Testis (tissue), 3 donors: ENCODE data around the gene PDCL2. TPM values are rescaled to one million over a fixed set of nuclear protein-coding genes. Genes with fewer than 3 reads are reported as not detected.
"Not testable (repeated sequence)": the region's sequence is repeated elsewhere in the genome, so short reads cannot be mapped to it uniquely, and the experiment has no call there.

ENCODE experiments used
- DNase-seq: peaks from one replicate; pipeline ENCODE4 v3.0.0-alpha.2; 2019
- H3K27ac ChIP-seq, 2 donors: fragments of 200-600 bp; sonication (generic); one replicate each; pipeline ENCODE4 v1.5.1; 2019
- H3K27me3 ChIP-seq: fragments of 200-600 bp; sonication (generic); one replicate; pipeline ENCODE4 v1.5.1; 2019
- H3K36me3 ChIP-seq: fragments of 200-600 bp; sonication (generic); one replicate; pipeline ENCODE4 v1.5.1; 2017; ENCODE audit warnings: low read depth; ENCODE audit errors: missing control alignments
- H3K4me1 ChIP-seq: fragments of 200-600 bp; sonication (generic); one replicate; pipeline ENCODE4 v1.5.1; 2019
- H3K4me3 ChIP-seq, 2 donors: fragments of 200-600 bp; sonication (generic); one replicate each; pipeline ENCODE4 v1.5.1; 2017 to 2019
- H3K9me3 ChIP-seq: fragments of 200-600 bp; sonication (generic); one replicate; pipeline ENCODE4 v1.5.1; 2017
- CTCF ChIP-seq, 3 experiments: fragments of 450-650 bp in 2 of 3; fragments of 200-600 bp in 1 of 3; sonication (generic) in 1 of 3; IDR thresholded peaks; one replicate each; pipeline ENCODE4 v1.5.1; 2016 to 2019; ENCODE audit warnings: antibody characterized with exemption in 3 of 3, mild to moderate bottlenecking in 2 of 3, moderate library complexity in 1 of 3
- POLR2A ChIP-seq: fragments of 450-650 bp; IDR thresholded peaks from one replicate; pipeline ENCODE4 v1.6.1; 2017; ENCODE audit warnings: antibody characterized with exemption, mild to moderate bottlenecking, moderate library complexity
- WGBS, 2 donors: methylation state at CpG; one replicate each; pipeline ENCODE4 v1.1.5; 2018; 5-methylcytosine and 5-hydroxymethylcytosine counted together
- intact Hi-C: fragments of 100-400 bp; cut with DNase I; formaldehyde crosslinking; loops from one replicate; pipeline ENCODE4 v1.15.1; 2023; ENCODE audit warnings: low total_unique reads
- polyA plus RNA-seq: library from polyadenylated mRNA; stranded (reverse); fragments of 350-450 nt; fragmentation: Illumina TruSeq; extraction: RNeasy Lipid Tissue Mini Kit (QIAGEN cat#74804); gene quantifications from one replicate; pipeline ENCODE4 v1.2.3, GENCODE V29; 2014; ENCODE audit warnings: low read depth, low replicate concordance; ENCODE audit not compliant: insufficient read depth
- total RNA-seq, 2 donors: library from RNA; depleted of rRNA; stranded (reverse); fragments of >200 nt; gene quantifications; one replicate each; pipeline ENCODE4 v1.2.3, GENCODE V29; 2016

PDCL2 gene
- total and polyA plus RNA-seq, 3 donors from 2014 or later = 15.7 to 84.6 (median 28.6) TPM

DNA sequence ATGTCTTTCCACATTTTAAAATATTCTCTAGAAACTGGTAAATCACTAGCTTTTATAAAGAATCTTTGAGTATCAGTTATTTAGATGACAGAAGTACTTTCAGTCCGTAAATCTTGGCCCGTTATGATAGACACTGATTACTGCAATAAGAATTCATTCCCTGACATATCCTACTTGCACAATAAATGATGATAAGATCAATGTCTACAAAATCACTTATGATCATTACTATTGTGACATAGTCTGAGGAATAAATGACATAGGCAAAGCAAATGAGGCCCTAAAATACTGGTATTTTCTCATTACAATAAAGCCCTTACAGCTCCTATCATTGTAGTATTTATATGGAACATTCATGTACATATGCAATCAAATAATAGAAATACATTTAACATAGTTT lies 6.6 kb upstream of the PDCL2 start:
- 92 to 96% methylated on average over 2 of the region's 2 CpGs for WGBS, 2 donors
- Histone ChIP-seq H3K9me3 (no peaks in the 10 kb centered on the region), H3K4me3 (no peak overlapping the region), H3K27me3 (no peaks in the 10 kb centered on the region), H3K27ac (no peak overlapping the region), H3K4me1 (no peaks in the 10 kb centered on the region), H3K36me3 (no peaks in the 10 kb centered on the region)
- DNase-seq = no peak
- intact Hi-C loops = no loop called here
- TF ChIP-seq POLR2A = no peak
- no peak for TF ChIP-seq CTCF (IDR thresholded peaks at IDR 0.05)

DNA sequence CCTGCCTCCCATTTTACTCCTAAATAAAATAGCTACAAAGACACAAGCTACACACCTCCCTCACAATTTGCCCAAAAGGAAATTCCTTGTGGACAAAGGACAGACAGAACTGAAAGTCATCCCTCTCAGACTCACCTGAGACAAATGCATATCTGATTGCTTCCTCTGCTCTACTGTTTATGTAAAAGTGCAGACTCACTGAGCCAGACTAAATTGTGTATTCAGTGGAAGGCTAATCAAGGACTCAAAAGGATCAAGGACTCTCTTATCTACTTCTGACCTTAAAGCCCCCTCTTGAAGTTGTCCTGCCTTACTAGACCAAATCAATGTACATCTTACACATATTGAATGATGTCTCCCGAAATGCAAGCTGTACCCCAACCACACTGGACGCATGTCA lies 3.9 kb downstream of the PDCL2 start:
- intact Hi-C loops = no loop called here
- no peak for DNase-seq
- 96% methylated on average over 2 of the region's 2 CpGs for WGBS, 2 donors
- Histone ChIP-seq H3K4me3 (no peak overlapping the region), H3K36me3 (no peaks in the 10 kb centered on the region), H3K27ac (no peak overlapping the region), H3K27me3 (no peaks in the 10 kb centered on the region), H3K4me1 (no peaks in the 10 kb centered on the region), H3K9me3 (no peaks in the 10 kb centered on the region)
- no peak for TF ChIP-seq CTCF (IDR thresholded peaks at IDR 0.05)
- TF ChIP-seq POLR2A = no peak

DNA sequence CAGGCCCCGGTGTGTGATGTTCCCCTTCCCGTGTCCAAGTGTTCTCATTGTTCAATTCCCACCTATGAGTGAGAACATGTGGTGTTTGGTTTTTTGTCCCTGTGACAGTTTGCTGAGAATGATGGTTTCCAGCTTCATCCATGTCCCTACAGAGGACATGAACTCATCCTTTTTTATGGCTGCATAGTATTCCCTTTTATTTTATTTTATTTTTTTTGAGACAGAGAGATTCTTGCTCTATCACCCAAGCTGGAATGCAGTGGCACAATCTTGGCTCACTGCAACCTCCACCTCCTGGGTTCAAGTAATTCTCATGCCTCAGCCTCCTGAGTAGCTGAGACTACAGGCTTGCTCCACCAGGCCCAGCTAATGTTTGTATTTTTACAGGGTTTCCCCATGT lies 9.3 kb downstream of the PDCL2 start:
- H3K4me3 ChIP-seq, H3K27ac ChIP-seq, H3K36me3 ChIP-seq, H3K9me3 ChIP-seq, intact Hi-C loops, H3K4me1 ChIP-seq, H3K27me3 ChIP-seq, DNase-seq: not testable (repeated sequence)
- 82 to 94% methylated on average over 2 of the region's 2 CpGs for WGBS, 2 donors

GRCh38 chr4:55578341-55579010 lies 13.6 kb downstream of the PDCL2 start:
- no peak for TF ChIP-seq CTCF (IDR thresholded peaks at IDR 0.05)
- TF ChIP-seq POLR2A = no peak
- H3K9me3 ChIP-seq = no peaks in the 10 kb centered on the region
- intact Hi-C loops = no loop called here
- H3K36me3 ChIP-seq = no peaks in the 10 kb centered on the region
- no peaks in the 10 kb centered on the region for H3K4me1 ChIP-seq
- no peak overlapping the region for H3K4me3 ChIP-seq
- no peak for DNase-seq
- no peak overlapping the region for H3K27ac ChIP-seq
- H3K27me3 ChIP-seq = no peaks in the 10 kb centered on the region

GRCh38 chr4:55575513-55575912 lies 16.5 kb downstream of the PDCL2 start:
- H3K4me3 ChIP-seq = no peak overlapping the region
- WGBS, 2 donors = 88 to 96% methylated on average over 1 of the region's 1 CpG
- no peaks in the 10 kb centered on the region for H3K9me3 ChIP-seq
- no peaks in the 10 kb centered on the region for H3K36me3 ChIP-seq
- DNase-seq = no peak
- TF ChIP-seq CTCF (IDR thresholded peaks at IDR 0.05) (no peak), POLR2A (no peak)
- intact Hi-C loops = no loop called here
- H3K27me3 ChIP-seq = no peaks in the 10 kb centered on the region
- H3K4me1 ChIP-seq = no peaks in the 10 kb centered on the region
- H3K27ac ChIP-seq = no peak overlapping the region
